ENCODE results near the gene ATP2A1.
A peak's percentile ranks its signal among the peaks of the same experiment; 100 is the strongest.

Gene ATP2A1

DNA sequence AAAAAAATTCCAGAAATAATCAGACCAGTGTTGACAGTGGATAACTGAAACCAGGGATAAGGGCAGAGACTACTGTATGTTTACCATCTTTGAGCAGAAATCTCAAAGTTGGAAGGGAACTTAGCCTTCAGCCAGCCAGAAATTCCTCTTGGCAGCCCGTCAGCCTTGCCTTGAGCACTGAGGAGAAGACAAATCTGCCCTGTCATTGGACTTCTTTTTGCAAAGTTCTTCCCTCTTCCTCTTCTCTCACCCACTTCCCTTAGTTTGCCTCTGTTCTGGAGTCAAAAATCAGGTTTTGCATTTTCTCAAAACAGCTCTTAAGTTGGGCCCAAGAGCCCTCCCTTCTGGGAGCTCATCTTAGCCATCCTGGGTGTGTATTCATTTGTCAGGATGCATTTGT, 38.4 kb upstream of the ATP2A1 start:
- Histone ChIP-seq H3K4me3 (ENCODE audit: low read depth, low read length) (no peak overlapping the region), H3K36me3 (replicated peaks) (peaks cover 67% of the 10 kb centered on the region), H3K27ac (no peak overlapping the region), H3K27me3 (replicated peaks) (no peaks in the 10 kb centered on the region)
- no peak for DNase-seq
- TF ChIP-seq, protein P1, sequence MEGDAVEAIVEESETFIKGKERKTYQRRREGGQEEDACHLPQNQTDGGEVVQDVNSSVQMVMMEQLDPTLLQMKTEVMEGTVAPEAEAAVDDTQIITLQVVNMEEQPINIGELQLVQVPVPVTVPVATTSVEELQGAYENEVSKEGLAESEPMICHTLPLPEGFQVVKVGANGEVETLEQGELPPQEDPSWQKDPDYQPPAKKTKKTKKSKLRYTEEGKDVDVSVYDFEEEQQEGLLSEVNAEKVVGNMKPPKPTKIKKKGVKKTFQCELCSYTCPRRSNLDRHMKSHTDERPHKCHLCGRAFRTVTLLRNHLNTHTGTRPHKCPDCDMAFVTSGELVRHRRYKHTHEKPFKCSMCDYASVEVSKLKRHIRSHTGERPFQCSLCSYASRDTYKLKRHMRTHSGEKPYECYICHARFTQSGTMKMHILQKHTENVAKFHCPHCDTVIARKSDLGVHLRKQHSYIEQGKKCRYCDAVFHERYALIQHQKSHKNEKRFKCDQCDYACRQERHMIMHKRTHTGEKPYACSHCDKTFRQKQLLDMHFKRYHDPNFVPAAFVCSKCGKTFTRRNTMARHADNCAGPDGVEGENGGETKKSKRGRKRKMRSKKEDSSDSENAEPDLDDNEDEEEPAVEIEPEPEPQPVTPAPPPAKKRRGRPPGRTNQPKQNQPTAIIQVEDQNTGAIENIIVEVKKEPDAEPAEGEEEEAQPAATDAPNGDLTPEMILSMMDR (IDR thresholded peaks at IDR 0.05; ENCODE audit: low read depth, low read length, missing control alignments), result no peak
- in situ Hi-C loops (cut with HindIII; ENCODE audit: low pct_ligation_motif_present, low sequenced_read_pairs), result no loop called here

- DNase-seq, result no peak
- Histone ChIP-seq H3K36me3 (replicated peaks) (peaks cover 44% of the 10 kb centered on the region), H3K27ac (no peak overlapping the region)
Measured at GRCh38 chr16:28842696-28843095, 35.6 kb upstream of the ATP2A1 start.

DNA sequence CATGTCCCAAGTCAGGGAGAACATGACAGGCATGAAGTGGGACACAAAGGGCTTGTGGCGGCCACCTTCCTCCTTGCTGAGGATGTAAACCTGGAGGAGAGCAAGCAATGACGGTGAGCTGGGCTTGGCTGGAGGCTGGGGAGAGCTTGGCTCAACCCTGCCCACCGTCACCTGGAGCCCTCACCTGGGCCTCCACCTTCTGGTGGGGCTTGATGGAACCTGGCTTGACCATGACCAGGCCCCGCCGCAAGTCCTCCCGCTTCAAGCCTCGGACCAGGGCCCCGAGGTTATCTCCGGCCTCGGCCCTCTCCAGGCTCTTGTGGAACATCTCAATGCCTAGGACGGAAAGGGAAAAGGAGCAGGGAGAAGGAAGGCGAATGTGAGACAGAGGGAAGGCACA, 34.5 kb upstream of the ATP2A1 start:
- no peak overlapping the region for H3K27ac ChIP-seq
- in situ Hi-C loops (cut with HindIII; ENCODE audit: low pct_ligation_motif_present, low sequenced_read_pairs), result no loop called here
- no peak for DNase-seq
- TF ChIP-seq, protein P1 (IDR thresholded peaks at IDR 0.05; ENCODE audit: low read depth, low read length, missing control alignments), result no peak
- H3K27me3 ChIP-seq (replicated peaks), result no peaks in the 10 kb centered on the region
- peaks cover 37% of the 10 kb centered on the region for H3K36me3 ChIP-seq (replicated peaks)
- H3K4me3 ChIP-seq (ENCODE audit: low read depth, low read length), result no peak overlapping the region

More at GRCh38 chr16:28842696-28843095, 35.6 kb upstream of the ATP2A1 start:
- H3K27me3 ChIP-seq (replicated peaks), result no peaks in the 10 kb centered on the region
- TF ChIP-seq, protein P1 (IDR thresholded peaks at IDR 0.05; ENCODE audit: low read depth, low read length, missing control alignments), result no peak
- in situ Hi-C loops (cut with HindIII; ENCODE audit: low pct_ligation_motif_present, low sequenced_read_pairs), result no loop called here
- H3K4me3 ChIP-seq (ENCODE audit: low read depth, low read length), result no peak overlapping the region

GRCh38 chr16:28844226-28844885, 33.9 kb upstream of the ATP2A1 start:
- Histone ChIP-seq H3K36me3 (replicated peaks) (peaks cover 34% of the 10 kb centered on the region), H3K27me3 (replicated peaks) (no peaks in the 10 kb centered on the region), H3K27ac (no peak overlapping the region), H3K4me3 (ENCODE audit: low read depth, low read length) (no peak overlapping the region)
- in situ Hi-C loops (cut with HindIII; ENCODE audit: low pct_ligation_motif_present, low sequenced_read_pairs), result no loop called here
- no peak for DNase-seq
- TF ChIP-seq, protein P1 (IDR thresholded peaks at IDR 0.05; ENCODE audit: low read depth, low read length, missing control alignments), result no peak

DNA sequence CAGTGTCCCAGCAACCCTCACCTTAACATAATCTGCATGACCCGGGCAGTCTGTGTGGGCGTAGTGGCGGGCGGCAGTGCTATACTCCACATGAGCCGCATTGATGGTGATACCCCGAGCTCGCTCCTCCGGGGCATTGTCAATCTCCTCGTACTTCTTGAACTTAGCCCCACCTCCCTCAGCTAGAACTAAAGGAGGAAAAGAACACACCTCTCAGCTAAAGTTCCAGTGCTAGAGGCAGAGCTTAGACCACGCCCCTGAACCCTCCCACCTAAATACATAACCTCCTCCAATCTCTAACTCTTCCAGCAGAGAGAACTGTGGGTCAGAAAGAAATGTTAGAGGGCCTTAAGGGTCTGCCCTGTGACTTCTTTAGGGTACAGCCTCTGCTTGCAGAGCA, 33.0 kb upstream of the ATP2A1 start:
- peaks cover 34% of the 10 kb centered on the region for H3K36me3 ChIP-seq (replicated peaks)
- TF ChIP-seq, protein P1 (IDR thresholded peaks at IDR 0.05; ENCODE audit: low read depth, low read length, missing control alignments), result no peak

DNA sequence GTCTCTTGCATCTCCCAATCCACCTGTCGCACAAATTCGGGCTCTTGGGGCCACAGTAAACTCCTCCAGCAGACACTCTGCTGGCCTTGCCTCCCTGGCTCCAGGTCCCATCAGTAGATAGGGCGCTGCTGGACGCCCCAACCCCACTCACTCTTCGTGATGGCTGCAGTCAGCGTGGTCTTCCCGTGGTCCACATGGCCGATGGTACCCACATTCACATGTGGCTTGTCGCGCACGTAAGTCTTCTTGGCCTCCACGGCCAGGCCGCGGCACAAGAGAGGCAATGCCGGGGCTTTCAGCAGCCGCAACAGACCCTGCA, 32.6 kb upstream of the ATP2A1 start:
- H3K36me3 ChIP-seq (replicated peaks), result peaks cover 34% of the 10 kb centered on the region
- TF ChIP-seq, protein P1 (IDR thresholded peaks at IDR 0.05; ENCODE audit: low read depth, low read length, missing control alignments), result no peak
- H3K4me3 ChIP-seq (ENCODE audit: low read depth, low read length), result peak overlapping the region; percentile 97
- in situ Hi-C loops (cut with HindIII; ENCODE audit: low pct_ligation_motif_present, low sequenced_read_pairs), result no loop called here
- H3K27me3 ChIP-seq (replicated peaks), result no peaks in the 10 kb centered on the region
- DNase-seq, result no peak
- peak overlapping the region; percentile 50 for H3K27ac ChIP-seq

More for the DNA sequence above, 33.0 kb upstream of the ATP2A1 start:
- peak; percentile 50 for DNase-seq
- in situ Hi-C loops (cut with HindIII; ENCODE audit: low pct_ligation_motif_present, low sequenced_read_pairs), result no loop called here
- Histone ChIP-seq H3K4me3 (ENCODE audit: low read depth, low read length) (peak overlapping the region; percentile 97), H3K27me3 (replicated peaks) (no peaks in the 10 kb centered on the region), H3K27ac (no peak overlapping the region)

Measured in brain microvascular endothelial cell (primary cell).